Measurements from ENCODE around the gene PWP2.
"Not testable (repeated sequence)": the region's sequence is repeated elsewhere in the genome, so short reads cannot be mapped to it uniquely, and the experiment has no call there.

The PWP2 gene

GRCh38 chr21:44083631-44084291 is 23.4 kb upstream of the PWP2 start:
- DNase-seq, result no peak

GRCh38 chr21:44084496-44085241 is 22.5 kb upstream of the PWP2 start:
- no peak for DNase-seq

DNA sequence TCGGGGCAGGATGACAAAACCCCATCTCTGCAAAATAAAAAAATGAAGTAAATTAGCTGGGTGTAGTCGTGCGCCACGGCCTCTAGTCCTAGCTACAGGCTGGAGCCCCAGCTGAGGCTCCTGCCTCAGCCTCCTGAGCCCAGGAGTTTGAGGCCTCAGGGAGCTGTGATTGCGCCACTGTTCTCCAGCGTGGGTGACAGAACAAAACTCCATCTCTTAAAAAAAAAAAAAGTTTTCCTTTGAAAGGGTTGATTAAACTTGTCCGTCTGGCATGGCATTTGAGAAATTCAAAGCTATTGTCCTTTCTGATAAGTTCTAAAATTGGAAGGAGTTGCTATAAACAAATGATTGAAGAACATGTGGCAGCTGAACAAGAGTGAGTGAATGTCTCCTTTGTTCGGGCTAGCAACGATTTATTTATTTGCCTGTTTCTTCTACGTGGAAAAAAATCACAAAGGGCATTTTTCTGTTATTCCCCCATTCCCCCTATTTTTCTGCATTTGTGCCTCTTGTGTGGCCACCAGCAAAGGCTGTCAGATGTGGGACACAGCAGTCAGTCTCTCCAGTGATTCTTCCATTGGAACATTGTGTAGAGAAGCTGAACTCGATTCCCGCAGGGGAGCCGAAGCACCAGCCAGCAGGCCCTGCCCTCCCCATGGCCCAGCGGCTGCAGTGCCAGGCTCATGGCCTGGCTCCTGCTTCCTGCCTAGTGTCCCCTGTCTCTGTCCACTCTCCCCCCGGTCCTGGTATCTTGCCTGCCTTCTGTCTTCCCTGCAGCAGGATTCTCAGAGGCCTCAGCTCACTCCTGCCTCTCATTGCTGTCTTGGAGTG is 21.5 kb upstream of the PWP2 start:
- DNase-seq, result no peak

- no peak for DNase-seq
Measured at GRCh38 chr21:44086636-44087425, 20.4 kb upstream of the PWP2 start.

GRCh38 chr21:44087426-44088400 is 19.5 kb upstream of the PWP2 start:
- no peak for DNase-seq

- no peak for DNase-seq
Measured at GRCh38 chr21:44088401-44088780, 18.8 kb upstream of the PWP2 start.

DNA sequence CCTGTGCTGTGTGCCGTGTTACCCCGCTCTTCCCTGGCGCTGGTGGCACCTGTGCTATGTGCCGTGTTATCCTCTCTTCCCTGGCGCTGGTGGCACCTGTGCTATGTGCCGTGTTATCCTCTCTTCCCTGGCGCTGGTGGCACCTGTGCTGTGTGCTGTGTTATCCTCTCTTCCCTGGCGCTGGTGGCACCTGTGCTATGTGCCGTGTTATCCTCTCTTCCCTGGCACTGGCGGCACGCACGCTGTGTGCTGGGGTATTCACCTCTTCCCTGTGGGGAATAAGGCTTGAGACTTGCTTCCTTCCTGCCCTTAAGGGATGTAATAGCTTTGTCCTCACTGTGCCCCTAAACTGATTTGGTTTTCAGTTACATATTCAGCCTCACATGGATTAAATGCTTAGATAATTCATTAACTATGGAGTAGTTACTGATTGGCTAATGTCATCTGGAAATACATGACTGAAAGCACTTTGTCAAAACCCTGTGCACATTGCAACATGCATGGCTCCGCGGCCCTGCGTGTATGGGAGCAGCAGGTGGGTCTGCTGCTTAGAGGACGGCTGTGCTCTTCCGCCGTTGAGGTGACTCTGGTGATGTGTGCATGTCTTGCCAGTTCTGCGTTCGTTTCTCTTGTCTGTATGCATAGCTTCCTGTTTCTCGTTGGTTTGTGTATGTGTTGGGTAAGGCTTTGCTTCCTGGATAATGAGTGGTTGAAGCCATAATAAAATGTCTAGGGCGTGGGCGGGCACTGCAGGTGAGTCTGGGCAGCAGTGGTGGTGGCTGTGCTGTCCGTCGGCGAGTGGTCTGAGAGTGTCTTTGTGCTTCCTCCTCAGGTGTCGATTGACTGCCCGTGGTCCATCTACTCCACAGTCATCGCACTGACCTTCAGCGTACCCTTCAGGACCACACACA is 17.9 kb upstream of the PWP2 start:
- DNase-seq, result no peak

- no peak for DNase-seq
Measured at GRCh38 chr21:44090325-44090724, 16.9 kb upstream of the PWP2 start.

- DNase-seq, result no peak
Measured at GRCh38 chr21:44092211-44092610, 15.0 kb upstream of the PWP2 start.

DNA sequence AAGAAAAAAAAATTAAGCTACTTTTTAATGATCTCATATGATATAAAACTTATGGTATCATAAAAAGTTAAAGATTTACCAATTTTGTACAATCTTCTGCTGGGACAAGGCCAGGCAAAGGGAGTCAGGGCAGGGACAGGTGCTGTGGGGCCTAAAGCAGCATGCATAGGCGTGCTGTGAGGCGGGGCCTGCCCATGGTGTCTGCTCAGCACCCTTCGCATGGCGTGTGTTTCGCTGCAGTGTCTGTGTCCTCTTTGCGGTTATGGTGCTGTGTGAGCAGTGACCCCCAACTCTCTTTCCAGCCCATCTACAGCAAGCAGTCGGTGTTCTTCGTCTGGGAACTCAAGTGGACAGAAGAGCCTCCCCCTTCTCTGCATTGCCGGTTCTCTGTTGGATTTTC is 13.4 kb upstream of the PWP2 start:
- DNase-seq, result no peak

- no peak for DNase-seq
Measured at GRCh38 chr21:44094832-44095231, 12.4 kb upstream of the PWP2 start.

DNA sequence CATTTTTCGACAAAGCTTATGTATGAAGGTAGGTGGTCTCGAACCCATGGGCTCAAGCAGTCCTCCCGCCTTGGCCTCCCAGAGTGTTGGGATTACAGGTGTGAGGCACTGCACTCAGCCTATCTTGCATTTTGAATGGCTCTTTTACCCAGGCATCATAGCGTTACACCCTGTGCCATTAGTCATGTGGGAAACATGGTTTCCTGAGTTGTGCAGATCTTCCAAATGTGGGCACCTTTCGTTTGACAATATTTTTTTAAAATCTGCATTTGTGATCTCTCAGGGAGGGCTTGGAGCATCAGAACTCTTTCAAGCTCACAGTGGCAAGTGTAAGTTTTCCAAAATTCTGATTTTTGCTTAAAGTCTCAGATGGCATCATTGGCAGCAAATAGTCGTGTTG is 8.7 kb upstream of the PWP2 start:
- DNase-seq, result not testable (repeated sequence)

GRCh38 chr21:44098964-44099363 is 8.2 kb upstream of the PWP2 start:
- not testable (repeated sequence) for DNase-seq

- DNase-seq, result not testable (repeated sequence)
Measured at GRCh38 chr21:44107589-44107988, 390 bp downstream of the PWP2 start.

DNA sequence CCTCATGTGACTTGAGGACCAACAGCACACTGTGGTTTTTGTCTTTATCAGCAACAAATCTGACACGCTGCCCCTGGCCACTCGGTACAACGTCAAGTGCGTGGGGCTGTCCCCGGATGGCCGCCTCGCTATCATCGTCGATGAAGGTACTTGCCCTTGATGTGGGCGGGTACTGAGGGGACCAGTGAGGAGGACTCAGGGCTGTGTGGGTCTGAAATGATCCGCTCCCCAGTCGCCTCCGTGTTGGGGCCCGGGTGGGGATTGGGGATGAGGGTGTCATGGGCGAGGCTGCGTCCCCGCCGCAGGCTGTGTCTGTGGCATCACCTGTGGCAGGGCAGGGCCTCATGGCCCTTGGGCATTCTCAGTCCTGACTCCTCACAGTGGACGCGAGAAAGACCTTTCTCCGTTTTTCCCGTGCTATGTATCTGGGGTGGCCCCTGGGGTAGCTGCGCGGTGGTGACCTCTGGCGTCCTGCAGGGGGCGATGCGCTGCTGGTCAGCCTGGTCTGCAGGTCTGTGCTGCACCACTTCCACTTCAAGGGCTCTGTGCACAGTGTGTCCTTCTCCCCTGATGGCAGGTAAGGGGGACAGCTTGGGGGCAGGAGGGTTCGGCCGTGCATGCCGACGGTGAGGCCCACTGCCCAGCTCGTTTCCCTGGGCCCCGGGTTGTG is 6.6 kb downstream of the PWP2 start:
- DNase-seq, result not testable (repeated sequence)

DNA sequence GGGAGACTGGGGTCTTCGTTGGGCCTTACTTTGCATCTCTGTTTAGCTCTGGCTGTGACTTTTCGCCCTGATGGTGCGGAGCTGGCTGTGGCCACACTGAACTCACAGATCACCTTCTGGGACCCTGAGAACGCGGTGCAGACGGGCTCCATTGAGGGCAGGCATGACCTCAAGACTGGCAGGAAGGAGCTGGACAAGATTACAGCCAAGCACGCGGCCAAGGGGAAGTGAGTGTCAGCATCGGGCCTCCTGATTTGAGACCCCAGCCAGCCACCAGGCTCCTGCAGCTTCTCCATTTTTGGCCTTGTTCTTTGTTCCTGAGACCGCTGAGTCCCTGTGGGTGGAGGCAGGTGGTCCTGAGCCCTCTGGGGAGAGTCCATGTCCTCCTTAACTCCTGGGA is 14.9 kb downstream of the PWP2 start:
- not testable (repeated sequence) for DNase-seq

- DNase-seq, result not testable (repeated sequence)
Measured at GRCh38 chr21:44127827-44128226, 20.6 kb downstream of the PWP2 start.

GRCh38 chr21:44133715-44134057 is 26.5 kb downstream of the PWP2 start:
- DNase-seq, result not testable (repeated sequence)

DNA sequence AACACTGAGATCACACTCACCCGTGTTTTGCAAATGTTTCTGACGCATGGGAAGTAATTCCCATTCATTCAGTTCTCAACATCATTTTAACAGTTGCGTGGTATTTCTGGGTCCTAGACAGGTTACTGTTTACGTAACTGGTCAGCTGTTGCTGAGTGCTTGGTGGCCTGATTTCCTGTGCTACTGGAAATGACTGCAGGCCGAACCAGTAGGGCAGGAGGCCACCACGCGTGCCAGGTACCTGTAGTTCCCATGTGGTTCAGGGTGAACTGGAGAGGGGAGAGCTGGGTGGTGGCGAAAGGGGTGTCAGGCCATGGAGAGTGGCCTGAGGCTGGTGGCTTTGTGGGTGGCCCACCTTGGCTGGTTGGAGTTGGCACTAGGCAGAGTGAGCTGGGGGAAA is 27.5 kb downstream of the PWP2 start:
- not testable (repeated sequence) for DNase-seq

- DNase-seq, result not testable (repeated sequence)
Measured at GRCh38 chr21:44138039-44138438, 30.8 kb downstream of the PWP2 start.
